Germinal center (tissue), 1 donor: ENCODE measurements around the gene TTN.
"Not testable (repeated sequence)": the region's sequence is repeated elsewhere in the genome, so short reads cannot be mapped to it uniquely, and the experiment has no call there.

Source experiments
- DNase-seq: peaks from one replicate; pipeline ENCODE4 v3.0.0; 2012; ENCODE audit warnings: mixed read lengths, low spot score

Gene TTN

DNA sequence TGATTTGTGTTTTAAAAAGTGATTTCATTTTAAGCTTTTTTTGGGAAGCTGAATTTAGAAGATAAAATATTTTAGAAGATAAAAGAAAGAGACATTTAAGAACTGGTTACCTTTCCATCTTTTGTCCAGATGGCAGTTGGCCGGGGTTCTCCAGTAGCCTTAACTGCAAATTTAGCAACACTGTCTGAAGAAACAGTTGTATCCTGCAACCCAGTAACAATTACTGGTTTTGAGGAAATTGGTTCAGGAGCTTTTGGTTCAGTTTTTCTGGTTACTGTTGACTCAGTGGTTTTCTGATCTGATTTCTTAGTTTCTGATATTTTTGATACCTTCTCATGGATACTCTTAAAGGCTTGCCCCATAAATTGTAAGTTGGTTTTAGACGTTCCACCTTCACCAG lies 277.1 kb downstream of the TTN start:
- DNase-seq: no peak

DNA sequence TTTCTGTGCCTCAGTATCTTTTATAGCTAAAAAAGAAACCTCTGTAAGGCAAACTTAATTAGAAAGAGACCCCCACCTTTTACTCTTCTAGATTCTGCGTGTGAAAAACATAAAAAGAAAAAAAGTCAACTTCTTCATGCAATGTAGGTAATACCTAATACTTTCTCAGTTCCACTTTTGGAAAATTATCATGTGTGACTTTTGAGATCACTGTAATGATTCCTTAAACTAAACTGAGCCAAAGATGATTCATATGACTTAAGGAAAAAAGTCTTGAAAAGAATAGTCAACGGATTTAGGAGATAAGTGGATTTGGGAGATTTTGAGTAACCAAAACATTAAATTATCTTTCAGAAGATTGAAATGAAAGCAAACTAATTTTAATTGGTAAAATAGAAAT lies 278.0 kb downstream of the TTN start:
- DNase-seq: no peak

DNA sequence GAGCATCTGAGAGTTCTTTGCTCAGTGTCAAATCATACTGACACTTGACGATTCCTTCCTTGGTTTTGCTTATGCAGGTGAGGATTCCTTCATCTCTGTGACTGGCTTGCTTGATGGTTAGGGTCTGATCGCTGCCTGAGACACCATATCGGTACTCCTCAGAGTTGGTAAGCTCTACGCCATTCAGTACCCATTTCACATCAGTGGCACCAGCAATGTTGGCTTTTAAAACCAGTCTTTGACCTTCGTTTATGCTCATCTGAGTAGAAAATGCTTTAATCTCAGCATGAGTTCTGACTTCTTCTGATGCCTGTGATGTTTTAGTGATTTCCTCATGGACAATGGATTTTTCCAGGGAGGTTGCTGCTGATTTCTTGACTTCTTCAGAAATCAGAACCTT lies 278.6 kb downstream of the TTN start:
- DNase-seq: no peak

DNA sequence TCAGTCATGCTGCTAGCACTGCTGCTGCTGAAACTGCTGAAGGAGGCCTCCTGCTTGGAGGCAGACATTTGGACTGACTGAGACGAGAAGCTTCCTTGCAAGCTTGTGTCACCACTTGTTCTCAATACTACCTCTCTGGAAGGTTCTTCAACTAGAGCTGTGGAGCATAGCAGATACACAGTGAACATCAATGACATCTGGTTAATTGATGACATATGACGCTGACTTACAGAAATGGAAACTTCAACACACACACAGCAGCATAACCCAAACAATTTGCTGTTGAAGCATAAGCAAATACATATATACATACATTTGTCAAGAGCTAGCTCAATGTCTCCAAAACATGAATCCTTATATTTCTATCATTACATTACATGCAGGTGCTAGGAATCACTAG lies 279.6 kb downstream of the TTN start:
- DNase-seq: no peak

DNA sequence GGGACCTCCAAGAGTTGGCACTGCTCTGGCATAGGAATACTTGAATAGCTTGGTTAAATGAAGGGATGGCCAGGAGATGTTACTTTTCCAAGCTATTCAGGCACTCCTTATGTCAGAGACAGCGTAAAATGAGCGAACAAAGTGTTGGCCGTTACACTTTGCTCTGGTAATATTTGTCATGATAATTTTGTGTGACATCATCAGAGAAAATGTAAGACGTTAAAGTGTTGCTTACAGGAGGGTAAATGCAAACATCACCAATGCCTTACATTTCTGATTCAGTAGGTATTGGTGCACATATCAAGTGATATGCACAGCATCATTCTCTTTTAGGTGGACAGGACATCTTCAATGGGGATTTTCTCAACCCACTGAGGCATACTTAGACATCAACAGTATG lies 281.0 kb downstream of the TTN start:
- no peak for DNase-seq

DNA sequence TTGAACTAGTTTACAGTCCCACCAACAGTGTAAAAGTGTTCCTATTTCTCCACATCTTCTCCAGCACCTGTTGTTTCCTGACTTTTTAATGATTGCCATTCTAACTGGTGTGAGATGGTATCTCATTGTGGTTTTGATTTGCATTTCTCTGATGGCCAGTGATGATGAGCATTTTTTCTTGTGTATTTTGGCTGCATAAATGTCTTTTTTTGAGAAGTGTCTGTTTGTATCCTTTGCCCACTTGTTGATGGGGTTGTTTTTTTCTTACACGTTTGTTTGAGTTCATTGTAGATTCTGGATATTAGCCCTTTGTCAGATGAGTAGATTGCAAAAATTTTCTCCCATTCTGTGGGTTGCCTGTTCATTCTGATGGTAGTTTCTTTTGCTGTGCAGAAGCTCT lies 281.8 kb downstream of the TTN start:
- DNase-seq: not testable (repeated sequence)

DNA sequence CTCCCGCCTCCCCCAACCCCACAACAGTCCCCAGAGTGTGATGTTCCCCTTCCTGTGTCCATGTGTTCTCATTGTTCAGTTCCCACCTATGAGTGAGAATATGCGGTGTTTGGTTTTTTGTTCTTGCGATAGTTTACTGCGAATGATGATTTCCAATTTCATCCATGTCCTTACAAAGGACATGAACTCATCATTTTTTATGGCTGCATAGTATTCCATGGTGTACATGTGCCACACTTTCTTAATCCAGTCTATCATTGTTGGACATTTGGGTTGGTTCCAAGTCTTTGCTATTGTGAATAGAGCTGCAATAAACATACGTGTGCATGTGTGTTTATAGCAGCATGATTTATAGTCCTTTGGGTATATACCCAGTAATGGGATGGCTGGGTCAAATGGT lies 282.2 kb downstream of the TTN start:
- not testable (repeated sequence) for DNase-seq

DNA sequence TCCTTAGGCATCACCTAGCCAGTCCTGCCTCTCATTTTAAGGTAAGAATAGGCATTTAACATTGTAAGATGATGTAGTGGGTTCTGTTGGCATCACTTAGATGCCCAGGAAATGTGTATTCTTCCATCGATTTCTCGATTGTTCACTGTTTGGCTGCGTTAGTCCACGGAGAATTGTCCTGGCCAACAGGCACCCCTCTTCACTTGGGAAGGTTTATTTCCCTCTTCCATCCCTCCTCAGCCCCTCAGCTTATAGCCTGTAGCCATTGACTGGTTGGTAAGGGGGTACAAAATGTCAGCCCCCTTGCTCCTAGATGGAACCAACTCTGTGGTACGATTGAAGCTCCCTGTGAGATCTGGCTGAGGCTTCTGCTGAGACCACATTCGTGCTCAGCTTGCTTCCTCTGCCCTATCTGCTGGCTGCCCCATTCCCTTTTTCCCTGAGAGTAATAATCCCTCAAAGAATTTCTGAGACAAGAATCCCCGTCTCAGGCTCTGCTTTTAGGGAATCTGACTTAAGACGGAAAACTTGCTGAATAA lies 283.6 kb downstream of the TTN start:
- DNase-seq: no peak

DNA sequence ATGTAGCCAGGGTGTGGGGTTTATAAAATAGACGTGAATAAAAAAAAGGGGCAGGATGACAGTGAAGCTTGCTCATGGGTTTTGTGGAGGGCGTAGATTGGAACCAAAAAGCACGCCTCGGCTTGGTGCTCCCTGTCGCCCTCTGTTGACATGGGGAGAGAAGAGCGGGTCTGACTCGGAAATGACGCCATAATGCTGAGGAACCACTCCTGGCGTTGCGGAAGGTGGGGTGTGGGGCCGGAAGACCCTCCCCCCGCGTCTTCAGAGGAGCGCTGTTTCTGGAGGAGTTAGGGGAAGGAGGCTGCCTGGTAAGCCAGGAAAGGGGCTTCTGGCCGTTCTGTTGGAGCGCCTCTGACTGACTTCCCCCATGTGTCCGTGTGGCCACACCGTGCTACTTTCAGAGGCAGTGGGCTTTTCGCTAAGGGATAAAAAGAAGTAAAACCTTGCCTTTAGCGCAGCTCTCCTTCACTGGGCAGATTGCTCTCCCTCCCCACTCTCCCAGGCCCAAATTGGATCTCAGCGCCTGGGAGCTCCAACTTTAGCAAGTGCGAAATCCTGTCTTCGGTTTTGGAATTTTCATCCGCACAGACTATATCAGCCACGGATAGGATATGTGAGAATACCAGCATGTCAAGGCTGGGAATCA lies 284.1 kb downstream of the TTN start:
- DNase-seq: peak; percentile 88

DNA sequence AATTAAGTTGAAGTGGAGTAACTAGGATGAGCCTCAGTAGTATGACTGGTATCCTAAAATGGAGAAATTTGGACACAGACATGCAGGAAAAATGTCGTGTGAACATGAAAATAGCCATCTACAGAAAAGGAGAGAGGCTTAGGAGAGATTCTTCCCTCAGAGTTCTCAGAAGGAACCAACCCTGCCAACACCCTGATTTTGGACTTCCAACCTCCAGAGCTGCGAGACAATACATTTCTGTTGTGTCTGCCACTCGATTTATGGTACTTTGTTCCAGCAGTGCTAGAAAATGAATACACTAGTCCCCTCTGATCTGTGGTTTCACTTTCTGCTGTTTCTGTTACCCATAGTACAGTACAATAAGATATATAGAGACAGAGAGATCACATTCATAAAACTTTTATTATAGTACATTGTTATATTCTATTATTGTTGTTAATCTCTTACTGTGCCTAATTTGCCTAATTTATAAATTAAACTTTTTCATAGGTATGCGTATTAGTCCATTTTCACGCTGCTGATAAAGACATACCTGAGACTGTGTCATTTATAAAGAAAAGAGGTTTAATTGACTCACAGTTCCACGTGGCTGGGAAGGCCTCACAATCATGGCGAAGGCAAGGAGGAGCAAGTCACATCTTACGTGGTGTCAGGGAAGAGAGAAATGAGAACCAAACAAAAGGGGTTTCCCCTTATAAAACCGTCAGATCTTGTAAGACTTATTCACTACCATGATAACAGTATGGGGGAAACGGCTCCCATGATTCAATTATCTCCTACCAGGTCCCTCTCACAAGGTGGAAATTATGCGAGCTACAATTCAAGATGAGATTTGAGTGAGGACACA lies 285.7 kb downstream of the TTN start:
- DNase-seq: no peak

DNA sequence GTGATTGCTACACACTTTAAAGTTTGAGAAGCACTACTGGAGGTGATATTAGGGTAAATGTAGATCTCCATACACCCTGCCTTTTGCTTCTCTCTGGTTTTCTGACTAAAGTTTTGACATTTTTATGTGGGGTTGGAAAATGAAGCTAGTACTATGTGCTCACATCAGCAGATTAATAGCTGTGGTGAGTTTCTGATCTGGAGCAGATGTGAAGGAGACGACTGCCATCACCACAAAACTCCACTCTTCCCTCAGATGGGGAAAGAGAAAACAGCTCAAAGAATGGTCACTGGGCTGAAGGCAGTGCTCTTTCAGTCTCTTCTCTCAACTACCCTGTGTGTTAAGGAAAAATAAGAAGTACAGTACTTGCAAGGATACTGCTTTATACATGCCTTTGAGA lies 289.7 kb downstream of the TTN start:
- no peak for DNase-seq

DNA sequence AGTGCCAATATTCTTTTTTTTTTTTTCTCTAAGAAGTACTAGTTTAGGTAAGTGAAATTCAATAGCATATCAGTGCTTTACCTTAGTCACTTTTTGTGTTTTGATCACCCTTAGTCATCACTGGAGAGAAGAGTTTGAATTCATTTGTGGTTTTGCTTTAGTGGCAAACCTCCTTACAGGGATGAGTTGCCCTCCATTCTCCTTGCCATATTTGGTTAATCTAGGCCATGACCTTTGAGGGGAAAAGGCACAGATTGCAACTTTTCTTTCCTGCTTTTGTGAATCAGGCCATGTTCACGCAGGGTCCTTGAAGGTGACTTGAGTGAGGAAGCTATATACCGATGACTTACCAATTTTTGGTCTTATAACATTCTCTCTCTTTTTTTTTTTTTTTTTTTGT lies 292.6 kb downstream of the TTN start:
- no peak for DNase-seq

DNA sequence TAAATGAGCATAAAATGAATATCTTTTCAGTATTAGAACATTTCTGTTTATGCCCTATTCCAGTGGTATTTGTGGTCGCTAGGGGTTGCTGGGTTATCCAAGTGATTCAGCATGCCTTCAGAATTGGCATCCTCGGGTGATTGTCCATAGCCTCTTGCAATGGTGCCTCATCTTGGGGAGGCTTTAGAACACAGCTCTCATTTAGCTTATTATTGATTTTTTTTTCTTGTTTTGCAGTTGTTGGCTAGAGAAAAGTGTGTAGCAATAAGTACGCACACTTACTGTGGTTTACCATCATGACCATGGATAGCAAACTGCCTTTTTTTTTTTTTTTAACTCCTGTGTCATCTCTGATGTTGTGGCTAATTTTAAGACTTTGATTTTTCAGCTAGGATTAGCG lies 293.3 kb downstream of the TTN start:
- DNase-seq: no peak

DNA sequence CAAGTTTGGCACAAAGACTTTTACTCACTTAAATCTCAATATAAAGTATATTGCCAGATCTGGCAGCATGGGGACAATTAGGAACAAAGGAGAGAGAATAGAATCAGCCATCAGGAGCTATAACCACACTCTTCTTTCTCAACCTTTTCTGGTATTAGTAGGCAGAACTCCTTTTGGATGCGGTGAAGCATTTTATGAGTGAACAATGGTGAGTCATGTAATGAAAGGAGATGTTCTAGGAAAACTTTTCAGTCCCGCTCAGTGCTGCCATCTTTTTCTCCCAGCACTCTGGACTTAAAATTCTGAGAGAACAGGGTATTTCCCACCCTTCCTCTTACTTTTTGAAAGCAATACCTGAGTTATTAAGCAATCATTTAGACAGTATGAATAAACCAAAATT lies 294.7 kb downstream of the TTN start:
- DNase-seq: no peak

DNA sequence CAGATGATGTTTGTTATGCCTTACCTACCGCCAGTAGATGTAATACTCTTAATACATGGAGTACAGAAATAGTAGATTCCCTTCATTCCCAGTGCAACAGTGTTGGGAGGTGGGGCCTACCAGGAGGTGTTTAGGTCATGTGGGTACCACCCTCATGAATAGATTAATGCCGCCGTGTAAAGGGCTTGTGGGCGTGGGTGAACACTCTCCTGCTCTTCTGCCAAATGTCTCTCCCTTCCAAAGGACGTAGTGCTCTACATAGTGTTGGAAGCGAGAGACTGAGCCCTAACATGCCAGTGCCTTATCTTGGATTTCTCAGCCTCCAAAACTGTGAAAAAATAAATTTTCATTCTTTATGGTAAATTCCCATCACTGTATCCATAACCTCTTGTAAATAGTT lies 296.8 kb downstream of the TTN start:
- DNase-seq: no peak

DNA sequence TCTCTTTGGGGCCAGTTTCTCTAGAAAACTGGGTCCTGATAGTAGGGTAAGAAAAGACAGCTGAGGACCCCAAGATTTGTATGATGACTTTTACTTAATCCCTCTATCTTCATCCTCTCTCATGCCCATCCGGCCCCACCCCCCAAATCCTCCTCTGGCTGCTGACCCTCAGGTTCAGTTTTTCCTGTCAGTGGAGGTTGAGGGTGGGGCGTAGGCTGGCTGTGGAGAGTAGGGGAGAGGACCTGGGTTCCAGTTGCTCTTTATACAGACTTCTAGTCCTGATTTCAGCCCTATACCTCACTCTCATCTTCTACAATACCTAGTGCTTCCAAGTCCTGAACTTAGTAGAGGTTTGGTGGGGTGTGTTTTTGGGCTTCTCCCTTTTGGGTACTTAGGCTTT lies 298.6 kb downstream of the TTN start:
- DNase-seq: no peak

DNA sequence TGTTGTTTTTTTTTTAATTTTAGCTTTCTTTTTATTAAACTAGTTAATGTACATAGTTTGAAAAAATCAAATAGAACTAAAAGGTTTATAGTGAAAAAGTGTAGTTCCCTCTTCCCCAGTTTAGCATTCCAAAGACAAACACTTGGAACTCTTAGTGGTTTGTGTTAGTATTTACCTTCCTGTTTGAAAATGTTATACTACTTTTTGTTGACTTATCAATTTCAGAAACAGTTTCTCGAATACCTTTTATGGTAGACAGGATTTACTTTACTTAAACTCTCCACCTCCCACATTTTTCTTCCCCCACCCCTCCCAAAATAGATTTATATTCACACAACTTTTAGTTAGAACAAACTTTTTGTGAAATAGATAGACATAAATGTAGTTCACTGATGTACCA lies 300.3 kb downstream of the TTN start:
- DNase-seq: no peak

DNA sequence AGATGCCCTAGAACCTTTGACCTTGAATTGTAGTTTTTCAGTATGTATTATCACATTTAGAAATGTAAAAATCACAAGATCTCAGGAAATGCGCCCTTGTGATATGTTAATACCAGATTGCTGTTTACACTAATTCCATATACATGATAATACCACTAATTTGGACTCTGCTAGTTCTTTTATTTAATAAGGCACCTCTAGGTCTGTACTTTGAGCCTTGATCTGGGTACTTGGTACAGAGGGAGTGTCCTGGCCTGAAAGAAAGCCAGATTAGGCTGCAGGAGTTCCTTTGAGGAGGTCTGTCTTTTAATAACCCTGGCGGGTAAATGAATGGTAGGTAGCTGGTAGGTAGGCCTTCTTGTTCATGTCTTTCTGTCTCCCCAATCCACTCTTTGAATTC lies 300.7 kb downstream of the TTN start:
- no peak for DNase-seq

DNA sequence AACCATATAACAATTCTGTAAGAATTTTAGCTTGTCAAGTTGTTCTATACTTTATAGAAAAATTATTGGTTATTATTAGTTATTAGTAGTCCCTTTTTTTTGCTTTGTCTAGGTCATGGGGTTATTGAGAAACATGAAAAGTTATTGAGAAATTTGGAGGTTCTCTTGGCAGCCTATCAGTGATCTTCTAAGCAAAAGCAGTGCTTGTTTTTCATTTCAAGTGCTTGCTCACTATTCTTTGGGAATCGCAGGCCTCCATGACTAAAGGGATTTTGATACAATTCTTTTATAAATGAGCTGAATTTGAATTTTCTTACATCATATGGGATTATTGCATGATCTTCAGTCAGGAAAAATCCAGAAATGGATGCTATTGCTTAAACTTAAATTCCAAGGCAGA lies 301.1 kb downstream of the TTN start:
- DNase-seq: no peak

DNA sequence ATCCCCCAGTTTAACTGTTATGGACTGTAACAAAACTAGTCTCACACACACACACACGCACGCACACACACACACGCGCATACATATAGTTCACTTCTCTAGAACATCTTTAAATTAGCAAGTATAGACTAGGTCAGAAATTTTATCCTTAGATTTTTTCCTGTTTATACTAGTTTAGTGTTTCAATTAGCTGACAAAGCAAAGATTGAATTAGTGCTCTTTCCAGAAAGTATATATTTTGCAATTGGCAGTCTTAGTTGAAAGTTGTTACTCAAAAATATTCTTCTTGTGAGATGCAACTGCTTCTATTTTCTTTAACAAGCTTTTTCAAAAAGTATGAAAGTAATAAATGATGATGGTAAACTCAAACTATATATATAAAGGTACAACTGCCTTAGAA lies 304.5 kb downstream of the TTN start:
- DNase-seq: no peak

DNA sequence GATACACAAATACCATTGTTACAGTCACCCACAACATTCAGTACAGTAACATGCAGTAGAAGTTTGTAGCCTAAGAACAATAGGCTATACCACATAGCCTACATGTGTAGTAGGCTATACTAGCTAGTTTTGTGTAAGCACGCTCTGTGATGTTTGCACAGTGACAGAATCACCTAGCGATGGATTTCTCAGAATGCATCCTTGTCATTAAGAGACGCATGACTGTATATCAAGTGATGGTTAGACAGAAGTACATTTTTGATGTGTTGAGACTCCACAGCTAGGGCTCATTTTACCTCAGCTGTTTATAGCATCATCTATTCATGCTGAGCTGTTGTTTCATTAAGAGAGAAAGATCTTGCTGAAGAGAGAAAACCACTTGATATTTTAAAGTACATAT lies 307.6 kb downstream of the TTN start:
- no peak for DNase-seq

DNA sequence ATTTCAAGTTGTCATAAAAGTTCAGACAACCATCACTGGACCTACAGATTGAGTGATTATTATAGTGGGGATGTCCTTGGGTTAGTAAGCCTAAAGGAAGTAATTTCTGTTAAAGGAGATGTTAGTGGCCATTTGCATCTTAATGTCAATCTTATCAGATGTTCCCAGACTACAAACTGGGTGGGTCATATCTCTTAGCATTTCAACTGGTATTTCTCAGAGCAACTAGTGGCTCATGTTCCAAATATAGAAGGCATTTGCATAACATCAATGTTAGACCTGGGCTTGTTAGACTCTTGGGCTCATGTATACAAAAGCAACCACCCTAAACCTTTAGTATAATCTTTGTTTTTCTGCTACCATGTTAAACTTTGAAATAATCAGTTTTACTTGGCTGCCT lies 309.1 kb downstream of the TTN start:
- DNase-seq: no peak

DNA sequence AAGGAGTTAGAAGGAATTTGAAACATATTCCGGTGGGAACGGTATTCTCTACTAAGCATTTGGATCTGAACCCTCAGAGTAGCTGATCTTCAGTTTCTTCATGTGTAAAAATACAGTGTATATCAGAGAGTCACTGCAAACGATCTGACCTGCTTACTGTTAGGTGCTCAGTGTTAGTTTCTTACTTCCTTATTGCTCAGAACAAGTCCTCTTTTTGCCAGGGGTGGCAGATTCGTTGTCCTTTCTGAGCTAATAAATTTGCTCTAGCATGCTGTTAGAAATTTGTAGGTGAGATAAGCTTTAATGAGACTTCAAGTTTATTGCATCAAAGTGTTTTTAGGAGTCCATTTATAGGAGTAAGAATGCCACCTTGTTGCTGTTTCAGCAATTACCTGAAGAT lies 311.2 kb downstream of the TTN start:
- no peak for DNase-seq

DNA sequence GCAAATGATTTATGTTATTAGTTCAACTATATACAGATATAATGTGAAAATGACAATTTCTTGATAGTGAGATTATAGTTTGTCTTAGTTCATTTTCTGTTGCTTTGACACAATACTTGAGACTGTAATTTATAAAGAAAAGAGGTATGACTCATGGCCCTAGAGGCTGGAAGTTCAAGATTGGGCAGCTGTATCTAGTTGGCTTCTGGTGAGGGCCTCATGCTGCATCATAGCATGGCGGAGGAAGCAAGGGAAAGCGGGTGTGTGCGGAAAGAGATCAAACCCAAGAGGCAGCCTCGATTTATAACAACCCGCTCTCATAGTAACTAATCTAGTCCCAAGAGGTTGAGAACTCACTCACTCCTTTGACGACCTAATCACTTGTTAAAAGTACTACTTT lies 315.6 kb downstream of the TTN start:
- no peak for DNase-seq
